ENCODE results near the gene UBXN7.

- TF ChIP-seq CTCF (IDR thresholded peaks at IDR 0.05 in 8 of 11, conservative IDR thresholded peaks at IDR 0.05 in 3 of 11), result no peak
- no peak for TF ChIP-seq POLR2A (IDR thresholded peaks at IDR 0.05)
- TF ChIP-seq POLR2AphosphoS5 (IDR thresholded peaks at IDR 0.05), result no peak
Measured at GRCh38 chr3:196339044-196339443, 93.2 kb downstream of the UBXN7 start.
